KMS-11 (cell line): Measurements from ENCODE around the gene HK1.
"Not testable (repeated sequence)": the region's sequence is repeated elsewhere in the genome, so short reads cannot be mapped to it uniquely, and the experiment has no call there.

Experiments
- H2AFZ ChIP-seq: fragments of 200-600 bp; sonication (generic); 2 replicates; pipeline ENCODE4 v1.6.1; 2016; ENCODE audit warnings: antibody characterized with exemption, mixed run types, low read depth
- H3K27ac ChIP-seq: fragments of 200-600 bp; sonication (generic); 2 replicates; pipeline ENCODE4 v1.6.1; 2016; ENCODE audit warnings: mild to moderate bottlenecking, mixed run types
- H3K27me3 ChIP-seq: fragments of 200-600 bp; sonication (generic); 2 replicates; pipeline ENCODE4 v1.6.1; 2017; ENCODE audit warnings: mild to moderate bottlenecking, low read depth, mixed run types, moderate library complexity; ENCODE audit not compliant: insufficient read depth
- H3K36me3 ChIP-seq: fragments of 200-600 bp; sonication (generic); 2 replicates; pipeline ENCODE4 v1.6.1; 2017; ENCODE audit warnings: mild to moderate bottlenecking, mixed run types; ENCODE audit not compliant: insufficient read depth
- H3K4me1 ChIP-seq: fragments of 200-600 bp; sonication (generic); 2 replicates; pipeline ENCODE4 v1.6.1; 2016; ENCODE audit warnings: mild to moderate bottlenecking, low read depth, mixed run types; ENCODE audit not compliant: poor library complexity, severe bottlenecking
- H3K4me2 ChIP-seq: fragments of 200-600 bp; sonication (generic); 2 replicates; pipeline ENCODE4 v1.7.0; 2016; ENCODE audit warnings: mild to moderate bottlenecking, mixed run types
- H3K4me3 ChIP-seq: fragments of 200-600 bp; sonication (generic); IDR thresholded peaks from 2 replicates; pipeline ENCODE4 v1.6.1; 2017; ENCODE audit warnings: low read depth, low read length, mixed read lengths; ENCODE audit not compliant: insufficient read depth
- H3K79me2 ChIP-seq: fragments of 200-600 bp; sonication (generic); 2 replicates; pipeline ENCODE4 v1.6.1; 2016; ENCODE audit warnings: low read depth, mixed run types; ENCODE audit not compliant: insufficient read depth
- H3K9ac ChIP-seq: fragments of 200-600 bp; sonication (generic); 2 replicates; pipeline ENCODE4 v1.6.1; 2016; ENCODE audit warnings: mild to moderate bottlenecking, mixed run types
- H4K20me1 ChIP-seq: fragments of 200-600 bp; sonication (generic); 2 replicates; pipeline ENCODE4 v1.6.1; 2016; ENCODE audit warnings: mild to moderate bottlenecking, mixed run types; ENCODE audit not compliant: insufficient read depth
- CTCF ChIP-seq: fragments of 200-600 bp; sonication (generic); conservative IDR thresholded peaks from 2 replicates; pipeline ENCODE4 v1.6.1; 2017; ENCODE audit warnings: low read depth, mild to moderate bottlenecking, antibody characterized with exemption, low read length, moderate library complexity, mixed read lengths

Gene HK1

DNA sequence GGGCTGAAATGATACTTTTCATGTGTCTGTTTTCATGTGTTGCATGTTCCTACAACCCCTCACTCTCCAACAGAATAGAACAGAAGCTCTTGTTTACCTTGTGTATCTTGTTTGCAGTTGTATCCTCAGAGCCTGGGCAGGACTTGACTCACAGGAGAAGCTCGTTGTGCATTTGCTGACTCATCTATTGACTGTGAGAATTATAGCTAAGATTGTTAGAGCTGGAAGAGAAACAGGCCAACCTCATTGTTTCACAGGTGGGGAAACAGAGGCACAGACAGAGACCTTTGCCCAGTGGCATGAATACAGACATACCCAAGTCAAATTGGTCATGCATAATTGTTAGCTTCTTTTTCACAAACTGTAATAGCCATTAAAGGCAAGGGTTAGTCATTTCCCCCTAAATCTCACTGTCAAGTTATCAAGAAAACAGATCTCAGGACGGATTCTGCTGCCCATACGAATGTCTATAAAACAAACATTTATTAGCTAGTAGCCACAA lies 168.4 kb downstream of the HK1 start:
- H2AFZ ChIP-seq, result no peak overlapping the region

DNA sequence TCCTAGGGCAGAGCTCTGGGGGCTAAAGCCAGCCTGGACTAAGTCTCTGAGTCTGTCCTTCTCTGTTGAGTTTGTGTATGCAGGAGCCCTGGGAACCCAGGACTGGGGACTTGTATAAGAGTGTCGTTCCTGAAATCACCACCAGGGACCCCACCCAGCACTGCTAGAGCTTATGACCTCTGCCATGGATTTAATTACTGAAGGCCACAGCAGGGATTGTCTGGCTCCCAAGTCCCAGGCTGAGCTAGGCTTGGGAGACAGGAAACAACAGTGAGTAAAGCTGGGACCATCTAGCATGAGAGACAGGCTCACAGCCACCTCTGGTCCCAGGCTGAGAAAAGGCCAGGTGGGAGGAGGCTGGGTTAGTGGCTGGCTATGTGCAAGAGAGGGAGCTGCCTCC lies 171.5 kb downstream of the HK1 start:
- H3K36me3 ChIP-seq, result no peaks in the 10 kb centered on the region
- H3K4me1 ChIP-seq, result peaks cover 6% of the 10 kb centered on the region
- no peak overlapping the region for H3K9ac ChIP-seq
- no peak overlapping the region for H3K4me2 ChIP-seq
- TF ChIP-seq CTCF, result peak; percentile 69
- no peak overlapping the region for H3K4me3 ChIP-seq
- no peaks in the 10 kb centered on the region for H3K27me3 ChIP-seq
- H3K79me2 ChIP-seq, result no peaks in the 10 kb centered on the region
- H4K20me1 ChIP-seq, result no peaks in the 10 kb centered on the region
- no peak overlapping the region for H3K27ac ChIP-seq
- peak overlapping the region; percentile 36; the same call in 1 of the 2 replicates for H2AFZ ChIP-seq

More for the DNA sequence above, 168.4 kb downstream of the HK1 start:
- H3K27ac ChIP-seq, result no peak overlapping the region
- H3K4me1 ChIP-seq, result peaks cover under 1% of the 10 kb centered on the region
- no peak overlapping the region for H3K9ac ChIP-seq
- H3K27me3 ChIP-seq, result no peaks in the 10 kb centered on the region
- no peak overlapping the region for H3K4me2 ChIP-seq
- H3K36me3 ChIP-seq, result no peaks in the 10 kb centered on the region
- H4K20me1 ChIP-seq, result no peaks in the 10 kb centered on the region
- TF ChIP-seq CTCF, result no peak
- no peak overlapping the region for H3K4me3 ChIP-seq
- no peaks in the 10 kb centered on the region for H3K79me2 ChIP-seq

DNA sequence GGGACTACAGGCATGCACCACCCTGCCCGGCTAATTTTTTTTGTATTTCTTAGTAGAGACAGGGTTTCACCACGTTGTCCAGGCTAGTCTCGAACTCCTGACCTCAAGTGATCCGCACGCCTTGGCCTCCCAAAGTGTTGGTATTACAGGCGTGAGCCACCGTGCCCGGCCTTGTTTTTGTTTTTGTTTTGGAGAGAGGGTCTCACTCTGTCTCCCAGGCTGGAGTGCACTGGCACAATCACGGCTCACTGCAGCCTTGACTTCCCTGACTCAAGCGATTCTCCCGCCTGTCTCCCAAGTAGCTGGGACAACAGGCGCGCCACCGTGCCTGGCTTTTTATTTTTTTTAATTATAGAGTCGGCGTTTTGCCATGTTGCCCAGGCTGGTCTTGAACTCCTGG lies 172.1 kb downstream of the HK1 start:
- H2AFZ ChIP-seq, result peak overlapping the region; percentile 99; the same call in 1 of the 2 replicates
- H3K27me3 ChIP-seq, H3K36me3 ChIP-seq, H3K9ac ChIP-seq, H4K20me1 ChIP-seq, H3K79me2 ChIP-seq, H3K27ac ChIP-seq, H3K4me2 ChIP-seq, H3K4me3 ChIP-seq, H3K4me1 ChIP-seq: not testable (repeated sequence)

GRCh38 chr10:69451209-69451783 lies 173.0 kb downstream of the HK1 start, which contains the start of gene TSPAN15:
TSPAN15 (plus strand) TSS chr10:69451465; CDS start chr10:69451595, 130 bp downstream.
- Histone ChIP-seq H3K27me3 (no peaks in the 10 kb centered on the region), H3K4me3 (no peak within 1 kb of the TSS), H3K9ac (peak within 1 kb of the TSS; percentile 53; the same call in 1 of the 2 replicates), H2AFZ (peak within 1 kb of the TSS; percentile 99), H3K79me2 (no peaks in the 10 kb centered on the region), H3K27ac (no peak within 1 kb of the TSS), H3K36me3 (no peaks in the 10 kb centered on the region), H4K20me1 (no peaks in the 10 kb centered on the region), H3K4me1 (peaks cover 6% of the 10 kb centered on the region), H3K4me2 (peak within 1 kb of the TSS; percentile 93)
- TF ChIP-seq CTCF, result no peak
